ENCODE results near the gene TP53AIP1.
A peak's percentile ranks its signal among the peaks of the same experiment; 100 is the strongest.

Gene TP53AIP1

DNA sequence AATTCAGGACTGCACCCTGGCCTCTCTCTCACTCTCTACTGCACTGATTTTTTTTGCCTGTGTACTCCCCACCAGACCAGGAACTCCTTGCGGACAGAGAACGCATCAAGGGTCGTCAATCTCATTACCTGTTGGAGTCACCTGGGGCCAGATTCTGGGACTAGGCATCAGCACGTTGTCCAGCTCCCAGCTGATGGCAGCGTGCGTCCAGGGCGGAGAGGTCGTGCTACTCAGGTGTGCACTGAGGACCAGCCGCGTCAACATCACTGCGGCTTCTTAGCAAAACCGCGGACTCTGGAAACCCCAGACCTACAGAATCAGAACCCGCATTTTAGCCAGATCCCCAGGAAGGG lies 38.4 kb downstream of the TP53AIP1 start:
- DNase-seq = no peak

GRCh38 chr11:128903248-128904061 lies 39.2 kb downstream of the TP53AIP1 start:
- no peak for DNase-seq

- no peak for DNase-seq
These were observed 40.1 kb downstream of the TP53AIP1 start for GRCh38 chr11:128902515-128903066.

GRCh38 chr11:128901653-128902514 lies 40.8 kb downstream of the TP53AIP1 start:
- DNase-seq = no peak

DNA sequence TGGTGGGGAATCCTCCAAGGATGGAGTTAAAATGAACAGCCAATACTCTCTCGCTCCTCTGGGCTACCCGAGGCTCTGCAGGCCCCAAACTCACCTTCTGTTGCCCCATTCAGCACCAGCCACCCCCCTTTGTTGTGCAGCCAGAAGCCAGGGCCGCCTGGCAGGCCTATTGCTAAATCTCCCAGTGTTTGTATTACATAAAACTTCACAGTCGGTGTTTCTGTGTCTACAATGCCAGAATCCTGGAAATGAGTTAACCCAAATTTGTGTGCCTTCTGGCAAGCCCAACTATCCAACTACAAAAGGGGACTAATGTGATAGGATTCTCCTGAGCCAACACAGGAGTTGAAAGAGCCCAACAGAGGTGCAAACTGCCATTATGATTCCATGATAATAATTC lies 42.2 kb downstream of the TP53AIP1 start:
- DNase-seq = no peak

GRCh38 chr11:128898580-128899344 lies 43.9 kb downstream of the TP53AIP1 start:
- DNase-seq = no peak

DNA sequence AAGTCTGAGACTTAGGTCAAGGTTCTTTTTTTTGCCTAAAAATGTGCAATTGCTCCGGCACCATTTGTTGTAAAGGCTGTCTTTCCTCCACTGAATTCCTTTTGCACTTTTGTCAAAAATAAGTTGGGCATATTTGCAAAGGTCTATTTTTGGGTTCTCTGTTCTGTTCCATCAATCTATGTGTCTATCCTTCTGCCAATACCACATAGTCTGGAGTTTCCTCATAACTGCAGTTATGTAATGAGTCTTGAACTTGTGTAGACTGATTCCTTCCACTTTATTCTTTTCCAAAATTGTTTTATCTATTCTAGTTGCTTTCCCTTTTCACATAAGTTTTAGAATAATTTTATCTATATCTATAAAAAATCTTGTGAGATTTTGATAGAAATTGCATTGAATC lies 44.8 kb downstream of the TP53AIP1 start:
- DNase-seq = no peak

DNA sequence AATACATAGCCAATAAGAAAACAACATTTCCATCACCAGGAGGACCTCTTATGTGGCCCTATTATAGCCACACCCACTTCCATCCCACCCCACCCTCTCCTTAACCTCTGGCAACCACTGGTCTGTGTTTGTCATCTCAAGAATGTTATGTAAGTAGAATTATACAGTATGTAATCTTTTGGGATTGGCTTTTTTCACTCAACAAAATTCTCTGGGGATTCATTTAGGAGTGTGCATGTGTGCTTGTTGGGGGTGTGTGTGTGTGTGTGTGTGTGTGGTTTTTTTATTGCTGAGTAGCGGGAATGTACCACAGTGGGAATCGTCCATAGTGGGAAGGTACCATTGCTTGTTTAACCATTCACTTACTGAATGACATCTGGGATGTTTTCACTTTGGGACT lies 46.3 kb downstream of the TP53AIP1 start:
- no peak for DNase-seq

DNA sequence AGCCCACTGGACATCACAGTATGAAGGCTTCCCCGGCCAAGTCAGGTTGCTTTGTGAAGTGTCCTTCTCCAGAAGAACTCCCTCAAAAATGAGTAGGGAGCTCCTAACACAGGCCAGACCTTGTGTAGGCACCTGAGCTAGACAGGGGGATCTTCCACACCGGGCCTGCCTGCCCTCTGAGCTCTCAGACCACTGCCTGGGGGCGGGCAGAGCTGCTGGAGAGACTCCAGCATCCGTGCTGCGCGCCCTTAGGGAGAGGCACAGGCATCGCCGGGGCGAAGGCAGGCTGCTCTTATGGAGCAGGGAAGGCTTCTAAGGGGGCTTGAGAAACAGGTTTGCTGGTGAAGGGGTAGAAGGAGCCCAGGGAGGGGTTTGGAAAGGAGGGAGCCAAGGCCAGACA lies 47.1 kb downstream of the TP53AIP1 start:
- no peak for DNase-seq

- no peak for DNase-seq
These were observed 48.0 kb downstream of the TP53AIP1 start for GRCh38 chr11:128894685-128895084.

DNA sequence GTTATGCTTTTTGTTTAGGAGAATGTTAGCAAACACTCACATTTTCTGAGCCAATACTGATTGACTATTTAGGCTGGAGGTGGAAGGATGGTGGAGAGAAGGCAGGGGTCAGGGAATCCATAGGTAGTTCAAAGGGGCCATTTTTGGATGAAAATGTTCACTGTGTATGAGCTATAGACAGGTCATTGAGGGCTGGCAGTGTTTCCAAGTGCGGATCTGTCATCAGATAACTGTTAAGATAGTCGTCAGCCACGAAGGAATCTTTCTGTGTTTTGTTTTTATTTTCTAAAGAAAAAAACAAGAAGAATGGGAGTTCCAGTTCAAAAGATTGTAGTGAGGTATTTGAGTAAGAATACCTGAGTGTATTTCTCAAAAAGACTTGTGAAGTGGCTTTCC lies 48.4 kb downstream of the TP53AIP1 start:
- DNase-seq = no peak

DNA sequence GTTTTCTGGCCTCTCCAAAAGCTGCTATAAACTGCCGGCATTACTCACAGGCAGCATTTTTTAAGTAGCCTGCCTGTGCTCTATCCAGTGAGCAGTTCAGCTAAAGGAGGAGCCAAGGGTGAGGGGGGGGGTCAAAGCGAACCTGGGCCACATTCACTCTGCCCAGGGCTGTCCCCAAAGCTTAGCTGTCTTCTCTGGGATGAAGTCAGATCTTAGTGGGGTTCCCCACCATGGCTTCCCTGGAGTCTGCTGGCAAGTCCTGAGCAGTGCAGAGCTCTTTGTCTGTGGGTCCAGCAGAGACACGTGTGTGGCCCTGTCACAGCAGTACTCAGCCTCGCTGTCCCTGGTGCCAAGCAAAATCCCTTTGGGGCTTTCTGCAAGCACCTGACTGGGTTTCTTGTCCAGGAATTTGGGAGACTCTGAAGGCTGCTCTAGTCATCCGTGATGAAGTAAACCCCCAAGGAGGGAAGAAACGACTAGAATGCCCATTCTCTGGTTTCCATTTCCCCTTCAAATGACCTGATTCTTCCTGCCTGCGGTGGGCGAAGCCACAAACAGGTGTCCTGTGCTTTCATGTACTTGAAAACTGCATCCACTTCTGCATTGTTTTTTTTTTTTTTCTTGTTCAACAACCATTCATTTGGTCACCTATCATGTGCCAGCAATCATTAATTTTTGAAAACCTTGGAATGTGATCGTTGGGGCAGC lies 48.9 kb downstream of the TP53AIP1 start:
- no peak for DNase-seq

- DNase-seq = no peak
These were observed 49.7 kb downstream of the TP53AIP1 start for GRCh38 chr11:128892866-128893565.

DNA sequence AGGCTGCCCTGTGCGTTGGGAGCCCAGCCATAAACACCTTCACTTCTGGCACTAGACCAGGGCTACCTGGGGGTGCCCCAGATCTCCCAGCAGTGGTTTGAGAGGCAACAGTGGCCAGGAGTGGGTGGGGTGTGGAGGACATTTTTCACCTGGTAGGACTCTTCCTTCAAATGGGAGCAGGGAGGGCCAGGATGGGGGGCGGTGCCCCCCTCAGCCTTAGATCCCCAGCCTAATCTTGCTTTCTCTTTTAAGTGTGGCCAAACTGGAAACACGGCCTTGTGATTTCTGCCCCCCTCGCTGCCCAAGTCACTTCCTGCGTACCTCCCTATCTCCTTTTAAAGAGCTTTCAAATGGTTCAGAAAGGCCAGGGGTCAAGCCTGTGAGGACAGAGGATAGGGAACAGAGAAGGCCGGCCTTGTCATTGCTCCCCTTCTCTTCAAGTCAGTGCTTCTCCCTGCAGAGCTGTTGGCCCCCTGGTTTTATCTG lies 50.7 kb downstream of the TP53AIP1 start:
- no peak for DNase-seq

DNA sequence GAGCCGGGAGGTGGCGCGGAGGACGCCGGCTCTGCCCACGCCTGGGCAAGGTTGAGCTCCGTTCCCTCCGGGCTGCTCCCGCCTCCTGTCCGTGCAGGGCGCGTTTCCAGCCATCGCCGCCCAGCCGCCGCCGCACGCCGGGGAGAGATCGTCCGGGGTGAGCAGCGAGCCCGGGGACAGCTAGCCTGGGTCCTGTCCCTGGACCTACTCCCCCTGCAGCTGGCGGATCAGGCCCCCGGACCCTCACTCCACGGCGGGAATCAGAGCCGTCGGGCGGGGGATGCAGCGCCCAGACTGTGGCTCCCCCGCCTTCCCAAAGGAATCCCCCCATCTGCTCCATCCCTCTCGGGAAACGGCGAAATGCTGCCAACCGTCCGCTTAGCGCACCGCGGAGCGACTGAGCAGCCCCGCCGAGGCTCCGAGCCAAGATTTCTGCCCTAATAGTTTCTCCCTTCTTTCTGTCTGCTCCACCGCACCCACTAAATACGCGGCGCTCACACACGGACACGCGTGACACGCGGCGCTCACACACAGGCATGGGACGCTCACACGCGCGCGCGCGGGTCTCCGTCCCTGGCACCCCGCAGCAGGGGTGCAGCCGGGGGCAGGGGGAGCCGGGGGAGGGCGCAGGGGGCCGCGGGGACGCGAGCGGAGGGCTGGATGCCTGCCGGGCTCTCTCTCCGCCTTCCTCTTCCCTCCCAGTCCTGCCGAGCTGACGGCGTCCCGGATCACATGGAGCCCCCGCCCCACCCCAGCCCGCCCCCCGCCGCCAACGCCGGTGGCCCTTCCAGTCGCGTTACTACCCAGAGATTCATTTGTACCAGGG lies 51.9 kb downstream of the TP53AIP1 start, which contains the start of gene KCNJ5:
Gene KCNJ5, plus strand, starts transcription at position 814 of the 826 bp plus-strand sequence. CDS start 19,918 bp downstream, outside the sequence.
- peak; percentile 61 for DNase-seq

GRCh38 chr11:128890216-128890542 lies 52.5 kb downstream of the TP53AIP1 start:
- no peak for DNase-seq

DNA sequence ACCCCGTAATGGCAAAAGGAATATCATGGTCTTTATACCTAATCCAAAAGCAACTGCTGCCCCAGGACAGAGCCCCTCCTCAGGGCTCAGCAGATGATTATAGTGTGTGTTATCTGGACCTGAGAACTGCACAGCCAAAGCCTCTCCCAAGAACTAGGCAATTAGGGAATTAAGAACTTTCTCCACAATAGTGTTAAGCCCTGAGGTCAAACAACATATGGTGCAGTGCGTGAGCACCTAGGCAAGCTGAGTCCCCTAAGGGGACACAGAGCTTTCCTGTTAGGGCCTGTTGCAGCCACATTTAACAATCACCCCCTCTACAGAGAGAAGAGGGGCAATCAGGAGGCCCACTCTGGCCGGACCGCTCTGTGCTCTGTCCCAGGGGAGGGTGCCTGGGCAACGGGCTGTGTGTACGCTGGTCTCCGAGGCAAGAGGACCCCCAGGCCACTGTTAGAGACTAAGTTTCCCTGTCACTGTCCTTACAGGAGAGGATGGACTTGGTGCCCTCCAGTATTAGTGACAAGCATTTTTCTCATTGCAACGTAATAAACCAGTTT lies 52.9 kb downstream of the TP53AIP1 start:
- no peak for DNase-seq

- DNase-seq = no peak
These were observed 54.4 kb downstream of the TP53AIP1 start for GRCh38 chr11:128888034-128888985.

Measured in right hindlimb (tissue), 1 donor.